HG02642 (cell line): Measurements from ENCODE around the gene SPPL2C.
"Not testable (repeated sequence)": the region's sequence is repeated elsewhere in the genome, so short reads cannot be mapped to it uniquely, and the experiment has no call there.

Experiments
- ATAC-seq: cut with Tn5 transposase; IDR thresholded peaks from one replicate; pipeline ENCODE4 v1.9.1; 2021; ENCODE audit warnings: mild to moderate bottlenecking; ENCODE audit not compliant: unreplicated experiment, poor library complexity

The SPPL2C gene

GRCh38 chr17:45848868-45849535, 4.3 kb downstream of the SPPL2C start:
- ATAC-seq, result no peak

GRCh38 chr17:45849536-45849990, 4.9 kb downstream of the SPPL2C start:
- no peak for ATAC-seq

- ATAC-seq, result no peak
These were observed 5.3 kb downstream of the SPPL2C start for GRCh38 chr17:45850011-45850410.

GRCh38 chr17:45850468-45850867, 5.8 kb downstream of the SPPL2C start:
- ATAC-seq, result no peak

- no peak for ATAC-seq
These were observed 6.3 kb downstream of the SPPL2C start for GRCh38 chr17:45851022-45851421.

GRCh38 chr17:45851464-45851863, 6.8 kb downstream of the SPPL2C start:
- ATAC-seq, result no peak

GRCh38 chr17:45851873-45852272, 7.2 kb downstream of the SPPL2C start:
- ATAC-seq, result no peak

- no peak for ATAC-seq
These were observed 8.0 kb downstream of the SPPL2C start for GRCh38 chr17:45852535-45853297.

GRCh38 chr17:45854209-45854608, 9.5 kb downstream of the SPPL2C start:
- no peak for ATAC-seq

GRCh38 chr17:45855691-45856336, 11.1 kb downstream of the SPPL2C start:
- no peak for ATAC-seq

- no peak for ATAC-seq
These were observed 13.5 kb downstream of the SPPL2C start for GRCh38 chr17:45857977-45858708.

GRCh38 chr17:45861165-45861564, 16.5 kb downstream of the SPPL2C start:
- no peak for ATAC-seq

- not testable (repeated sequence) for ATAC-seq
These were observed 17.4 kb downstream of the SPPL2C start for GRCh38 chr17:45862127-45862526.

- ATAC-seq, result no peak
These were observed 19.4 kb downstream of the SPPL2C start for GRCh38 chr17:45863857-45864654.

GRCh38 chr17:45867171-45867570, 22.5 kb downstream of the SPPL2C start:
- ATAC-seq, result no peak

- ATAC-seq, result no peak
These were observed 23.0 kb downstream of the SPPL2C start for GRCh38 chr17:45867702-45868101.

GRCh38 chr17:45868276-45868675, 23.6 kb downstream of the SPPL2C start:
- no peak for ATAC-seq

GRCh38 chr17:45869676-45870341, 25.1 kb downstream of the SPPL2C start:
- no peak for ATAC-seq

- no peak for ATAC-seq
These were observed 25.8 kb downstream of the SPPL2C start for GRCh38 chr17:45870342-45870974.
